Gastroesophageal sphincter (tissue), 3 donors: ENCODE data around the gene WASHC2A.
"Not testable (repeated sequence)": the region's sequence is repeated elsewhere in the genome, so short reads cannot be mapped to it uniquely, and the experiment has no call there.

Experiments
- POLR2A ChIP-seq, 2 donors: fragments of 450-650 bp; IDR thresholded peaks; one replicate each; pipeline ENCODE4 v1.6.1; 2017; ENCODE audit warnings: antibody characterized with exemption in 2 of 2, mild to moderate bottlenecking in 2 of 2, moderate library complexity in 1 of 2
- POLR2AphosphoS5 ChIP-seq: sonication (generic); formaldehyde crosslinking; IDR thresholded peaks from one replicate; pipeline ENCODE4 v1.6.1; 2017; ENCODE audit warnings: antibody characterized with exemption
- TF ChIP-seq, protein P1 (sequence below), 4 experiments: fragments of 200-600 bp in 2 of 4; fragments of 450-650 bp in 2 of 4; sonication (generic) in 1 of 4; IDR thresholded peaks; one replicate each; pipeline ENCODE4 v1.5.1; 2017 to 2019; ENCODE audit warnings: antibody characterized with exemption in 4 of 4, mild to moderate bottlenecking in 2 of 4, moderate library complexity in 2 of 4

DNA sequence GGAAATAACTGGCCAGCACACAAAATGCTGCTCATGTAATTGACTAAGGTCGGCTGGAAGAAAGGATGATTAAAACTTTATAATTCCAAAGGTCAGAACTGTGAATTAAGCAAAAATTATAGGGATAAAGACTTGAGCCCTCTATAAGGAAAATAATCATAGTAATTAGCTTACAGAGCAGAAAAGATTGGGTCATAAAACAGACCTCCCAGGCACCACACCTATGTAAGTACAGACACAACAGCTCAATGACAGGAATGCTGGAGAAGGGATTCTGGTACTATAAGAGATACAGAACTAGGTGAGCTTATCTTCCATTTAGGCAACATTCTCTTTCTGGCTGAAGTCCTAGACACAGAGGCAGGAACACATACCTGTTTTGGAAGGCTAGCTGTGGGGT is 9.0 kb upstream of the WASHC2A start:
- TF ChIP-seq POLR2AphosphoS5; POLR2A (IDR thresholded peaks at IDR 0.05): not testable (repeated sequence)
- TF ChIP-seq, protein P1, sequence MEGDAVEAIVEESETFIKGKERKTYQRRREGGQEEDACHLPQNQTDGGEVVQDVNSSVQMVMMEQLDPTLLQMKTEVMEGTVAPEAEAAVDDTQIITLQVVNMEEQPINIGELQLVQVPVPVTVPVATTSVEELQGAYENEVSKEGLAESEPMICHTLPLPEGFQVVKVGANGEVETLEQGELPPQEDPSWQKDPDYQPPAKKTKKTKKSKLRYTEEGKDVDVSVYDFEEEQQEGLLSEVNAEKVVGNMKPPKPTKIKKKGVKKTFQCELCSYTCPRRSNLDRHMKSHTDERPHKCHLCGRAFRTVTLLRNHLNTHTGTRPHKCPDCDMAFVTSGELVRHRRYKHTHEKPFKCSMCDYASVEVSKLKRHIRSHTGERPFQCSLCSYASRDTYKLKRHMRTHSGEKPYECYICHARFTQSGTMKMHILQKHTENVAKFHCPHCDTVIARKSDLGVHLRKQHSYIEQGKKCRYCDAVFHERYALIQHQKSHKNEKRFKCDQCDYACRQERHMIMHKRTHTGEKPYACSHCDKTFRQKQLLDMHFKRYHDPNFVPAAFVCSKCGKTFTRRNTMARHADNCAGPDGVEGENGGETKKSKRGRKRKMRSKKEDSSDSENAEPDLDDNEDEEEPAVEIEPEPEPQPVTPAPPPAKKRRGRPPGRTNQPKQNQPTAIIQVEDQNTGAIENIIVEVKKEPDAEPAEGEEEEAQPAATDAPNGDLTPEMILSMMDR (IDR thresholded peaks at IDR 0.05) = not testable (repeated sequence)
